Lung (tissue), 12 donors: ENCODE results near the gene SNX5. TPM values are rescaled to one million over a fixed set of nuclear protein-coding genes. Genes with fewer than 3 reads are reported as not detected.

Source experiments
- ATAC-seq: fragments of 200-7000 bp; cut with Tn5 transposase; one replicate; pipeline ENCODE4 v1.9.1; 2020; ENCODE audit warnings: moderate number of reproducible peaks; ENCODE audit not compliant: insufficient read depth, low FRiP score
- DNase-seq, 3 donors: peaks; one replicate each; pipeline ENCODE4 v3.0.0-alpha.2; 2013 to 2017
- H3K27ac ChIP-seq, 2 donors: one replicate each; pipeline ENCODE4 v1.5.1; 2013; ENCODE audit warnings: mild to moderate bottlenecking in 2 of 2, moderate library complexity in 2 of 2, control low read depth in 1 of 2, inconsistent platforms in 1 of 2, low read depth in 1 of 2, low read length in 1 of 2
- H3K27me3 ChIP-seq, 3 donors: one replicate each; pipeline ENCODE4 v1.5.1; 2013; ENCODE audit warnings: low read length in 2 of 3; ENCODE audit not compliant: control insufficient read depth in 3 of 3, insufficient read depth in 3 of 3
- H3K36me3 ChIP-seq, 4 donors: one replicate each; pipeline ENCODE4 v1.5.1; 2013; ENCODE audit warnings: low read length in 4 of 4, mild to moderate bottlenecking in 1 of 4, moderate library complexity in 1 of 4; ENCODE audit not compliant: control insufficient read depth in 4 of 4, insufficient read depth in 4 of 4
- H3K4me1 ChIP-seq, 5 donors: one replicate each; pipeline ENCODE4 v1.5.1; 2013; ENCODE audit warnings: low read length in 5 of 5, mild to moderate bottlenecking in 2 of 5, moderate library complexity in 1 of 5; ENCODE audit not compliant: control insufficient read depth in 5 of 5, insufficient read depth in 5 of 5
- H3K4me3 ChIP-seq: one replicate; pipeline ENCODE4 v1.5.1; 2013; ENCODE audit warnings: mild to moderate bottlenecking, control low read depth, moderate library complexity
- H3K9ac ChIP-seq, 2 donors: one replicate each; pipeline ENCODE4 v1.5.1; 2013; ENCODE audit warnings: low read length in 2 of 2, control low read depth in 1 of 2; ENCODE audit not compliant: insufficient read depth in 1 of 2
- H3K9me3 ChIP-seq, 4 donors: one replicate each; pipeline ENCODE4 v1.5.1; 2013; ENCODE audit warnings: low read length in 3 of 4, mild to moderate bottlenecking in 1 of 4, moderate library complexity in 1 of 4; ENCODE audit not compliant: control insufficient read depth in 4 of 4, insufficient read depth in 3 of 4
- WGBS, 2 donors: extraction: QIAGEN DNeasy Blood & Tissue Kit; methylation state at CpG; one replicate each; pipeline ENCODE4 v1.1.7; 2013; 5-methylcytosine and 5-hydroxymethylcytosine counted together
- polyA plus RNA-seq, 2 donors: library from polyadenylated mRNA; stranded (reverse); fragments of 200-250 nt; gene quantifications; one replicate each; pipeline ENCODE4 v1.2.1, GENCODE V29; 2013
- total RNA-seq, 2 donors: library from RNA; depleted of rRNA in 1 of 2; stranded (reverse); fragments of >200 nt in 1 of 2; gene quantifications; one replicate each; pipeline ENCODE4 v1.2.1, GENCODE V29; 2014 to 2021
- TF ChIP-seq, protein P1 (sequence below): IDR thresholded peaks from 2 replicates; pipeline ENCODE4 v1.5.1; 2012; ENCODE audit warnings: mild to moderate bottlenecking; ENCODE audit errors: control extremely low read depth, extremely low read depth
- donor health status: control.
- donor health status: control.
- donor health status: Bipolar disorder and iron deficiency.
- donor health status: healthy.
- donor health status: DM: yes; HTN: yes; CAD: no.

SNX5 gene
- total and polyA plus RNA-seq, 4 donors = 66.6 to 194 (median 86.7) TPM

DNA sequence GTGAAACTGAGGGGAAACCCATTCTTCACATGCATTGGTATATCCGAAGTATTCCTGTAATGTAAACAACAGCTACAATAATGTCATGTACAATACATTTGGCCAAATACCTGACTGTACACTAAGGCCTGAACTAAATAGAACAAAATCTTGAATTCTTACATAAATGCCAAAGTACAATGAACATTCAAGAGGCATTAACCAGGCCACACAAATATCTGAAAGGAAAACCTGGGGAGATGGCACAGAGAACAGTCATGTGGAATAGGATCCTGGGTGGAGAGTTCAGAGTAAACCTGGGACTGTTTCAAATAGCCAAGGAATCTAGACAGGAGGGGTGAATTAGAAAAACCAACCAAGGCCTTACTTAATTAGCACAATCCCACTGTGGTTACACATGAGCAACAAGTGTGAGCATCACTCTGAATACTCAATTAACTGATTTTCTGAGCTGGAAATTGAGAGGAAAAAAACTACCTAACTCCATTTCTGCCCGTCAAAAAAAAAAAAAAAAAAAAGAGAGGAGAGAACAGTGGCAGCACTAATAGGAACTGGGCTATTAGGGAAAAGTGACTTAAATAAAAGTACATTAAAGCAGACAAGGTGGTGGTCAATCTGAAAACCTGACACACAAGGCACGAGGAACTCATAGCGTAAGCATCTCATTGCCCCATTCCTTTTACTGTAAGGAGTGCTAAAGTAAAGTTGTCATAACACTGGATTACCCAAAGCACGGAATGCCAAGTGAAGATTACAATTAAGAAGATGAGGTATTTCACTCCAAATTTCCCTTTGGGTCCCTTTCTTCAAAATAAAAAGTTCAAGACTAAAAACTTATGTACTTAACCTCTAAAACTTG, 10.9 kb downstream of the SNX5 start:
- H3K27ac ChIP-seq = no peak overlapping the region

GRCh38 chr20:17956099-17956685, 12.4 kb downstream of the SNX5 start:
- Histone ChIP-seq H3K4me3 (no peak overlapping the region), H3K36me3 (peaks cover 13 to 29% (median 25%) of the 10 kb centered on the region in 4 donors), H3K27ac (no peak overlapping the region), H3K27me3 (no peaks in the 10 kb centered on the region), H3K9ac (no peak overlapping the region), H3K9me3 (no peaks in the 10 kb centered on the region), H3K4me1 (peaks cover 13 to 43% (median 30%) of the 10 kb centered on the region in 5 donors)
- ATAC-seq (no peak), DNase-seq (no peak)
- TF ChIP-seq, protein P1, sequence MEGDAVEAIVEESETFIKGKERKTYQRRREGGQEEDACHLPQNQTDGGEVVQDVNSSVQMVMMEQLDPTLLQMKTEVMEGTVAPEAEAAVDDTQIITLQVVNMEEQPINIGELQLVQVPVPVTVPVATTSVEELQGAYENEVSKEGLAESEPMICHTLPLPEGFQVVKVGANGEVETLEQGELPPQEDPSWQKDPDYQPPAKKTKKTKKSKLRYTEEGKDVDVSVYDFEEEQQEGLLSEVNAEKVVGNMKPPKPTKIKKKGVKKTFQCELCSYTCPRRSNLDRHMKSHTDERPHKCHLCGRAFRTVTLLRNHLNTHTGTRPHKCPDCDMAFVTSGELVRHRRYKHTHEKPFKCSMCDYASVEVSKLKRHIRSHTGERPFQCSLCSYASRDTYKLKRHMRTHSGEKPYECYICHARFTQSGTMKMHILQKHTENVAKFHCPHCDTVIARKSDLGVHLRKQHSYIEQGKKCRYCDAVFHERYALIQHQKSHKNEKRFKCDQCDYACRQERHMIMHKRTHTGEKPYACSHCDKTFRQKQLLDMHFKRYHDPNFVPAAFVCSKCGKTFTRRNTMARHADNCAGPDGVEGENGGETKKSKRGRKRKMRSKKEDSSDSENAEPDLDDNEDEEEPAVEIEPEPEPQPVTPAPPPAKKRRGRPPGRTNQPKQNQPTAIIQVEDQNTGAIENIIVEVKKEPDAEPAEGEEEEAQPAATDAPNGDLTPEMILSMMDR = no peak
- 48 to 63% methylated on average over 8 of the region's 8 CpGs for WGBS, 2 donors

More for the DNA sequence above, 10.9 kb downstream of the SNX5 start:
- no peaks in the 10 kb centered on the region for H3K27me3 ChIP-seq
- WGBS, 2 donors = 47 to 51% methylated on average over 5 of the region's 5 CpGs
- TF ChIP-seq, protein P1 = no peak
- ATAC-seq = no peak
- no peak overlapping the region for H3K9ac ChIP-seq
- H3K4me3 ChIP-seq = no peak overlapping the region
- no peak for DNase-seq
- peaks cover 16 to 55% (median 44%) of the 10 kb centered on the region in 5 donors for H3K4me1 ChIP-seq
- H3K9me3 ChIP-seq = no peaks in the 10 kb centered on the region
- peaks cover 10 to 20% (median 17%) of the 10 kb centered on the region in 4 donors for H3K36me3 ChIP-seq

DNA sequence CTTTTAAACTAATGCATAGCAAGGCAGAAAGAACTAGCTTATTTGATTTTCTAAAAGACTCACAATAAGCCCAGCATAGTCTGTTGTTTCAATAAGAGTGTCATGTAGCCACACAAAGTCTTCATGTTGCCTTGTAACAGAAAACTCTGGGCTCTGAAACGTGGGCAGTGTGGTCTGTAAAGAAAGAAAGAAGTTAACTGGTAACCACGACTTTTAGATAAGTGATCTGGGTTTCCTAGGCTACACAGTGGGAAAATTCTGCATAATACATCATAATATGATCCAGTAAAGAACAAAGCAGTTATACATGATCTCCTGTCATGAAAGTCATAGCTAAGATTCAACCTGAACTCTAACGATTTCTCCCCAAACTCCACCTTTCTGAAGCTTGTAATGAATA, 13.3 kb downstream of the SNX5 start:
- no peak for ATAC-seq
- Histone ChIP-seq H3K9ac (no peak overlapping the region), H3K27me3 (no peaks in the 10 kb centered on the region), H3K4me1 (peaks cover 11 to 34% (median 25%) of the 10 kb centered on the region in 5 donors), H3K36me3 (peaks cover 20 to 38% (median 34%) of the 10 kb centered on the region in 4 donors), H3K27ac (no peak overlapping the region), H3K4me3 (no peak overlapping the region), H3K9me3 (no peaks in the 10 kb centered on the region)
- no peak for DNase-seq
- TF ChIP-seq, protein P1 = no peak
- 38 to 42% methylated on average over 3 of the region's 3 CpGs for WGBS, 2 donors
